Stimulated activated CD4-positive, alpha-beta T cell treated with anti-CD3 and anti-CD28 coated beads, TNF-alpha, amount 100 ng/mL, for 1 hour (primary cell): ENCODE measurements around the gene ABHD17B.

Experiments used
- DNase-seq, 3 donors: peaks; one replicate each; pipeline ENCODE4 v3.0.0-alpha.2; 2020; ENCODE audit warnings: low read depth in 3 of 3, low spot score in 1 of 3

Gene ABHD17B

GRCh38 chr9:71879644-71880174, 31.3 kb downstream of the ABHD17B start:
- no peak for DNase-seq

DNA sequence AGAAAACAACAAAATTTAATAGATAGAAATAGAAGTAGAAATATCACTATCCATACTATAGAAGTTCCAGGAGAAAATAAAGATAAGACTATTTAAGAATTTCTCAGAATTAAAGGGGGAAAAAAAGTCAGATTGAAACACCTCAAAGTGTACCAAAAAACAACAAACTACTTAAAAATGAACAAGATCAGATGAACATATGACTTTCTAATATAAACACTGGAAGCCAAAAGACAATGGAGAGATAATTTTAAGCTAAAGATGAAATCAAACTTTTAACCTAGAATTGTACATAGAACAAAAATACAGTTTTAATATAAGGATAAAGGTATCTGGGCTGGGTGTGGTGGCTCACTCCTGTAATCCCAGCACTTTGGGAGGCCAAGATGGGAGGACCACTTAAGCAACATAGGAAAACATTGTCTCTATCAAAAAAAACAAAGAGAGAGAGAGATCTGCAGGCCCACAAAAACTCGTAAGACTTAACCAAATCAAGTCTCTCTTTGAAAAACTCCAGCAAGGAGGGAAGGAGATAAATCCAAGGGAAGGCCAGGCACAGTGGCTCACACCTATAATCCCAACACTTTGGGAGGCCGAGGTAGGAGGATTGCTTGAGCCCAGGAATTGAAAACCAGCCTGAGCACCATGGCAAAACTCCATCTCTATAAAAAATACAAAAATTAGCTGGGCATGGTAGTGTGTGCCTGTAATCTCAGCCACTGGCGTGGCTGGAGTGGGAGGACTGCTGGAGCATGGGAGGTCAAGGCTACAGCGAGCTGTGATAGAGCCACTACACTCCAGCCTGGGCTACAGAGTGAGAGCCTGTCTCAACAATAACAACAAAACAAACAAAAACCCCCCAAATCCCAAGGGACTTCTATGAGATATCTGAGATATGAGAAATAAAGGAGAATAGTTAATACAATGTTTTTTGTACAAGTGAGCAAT, 32.4 kb downstream of the ABHD17B start:
- DNase-seq: no peak

- DNase-seq: no peak
These were observed 34.2 kb downstream of the ABHD17B start for GRCh38 chr9:71876829-71877228.

GRCh38 chr9:71876106-71876505, 34.9 kb downstream of the ABHD17B start:
- no peak for DNase-seq

- DNase-seq: no peak
These were observed 35.6 kb downstream of the ABHD17B start for GRCh38 chr9:71875345-71875744.

DNA sequence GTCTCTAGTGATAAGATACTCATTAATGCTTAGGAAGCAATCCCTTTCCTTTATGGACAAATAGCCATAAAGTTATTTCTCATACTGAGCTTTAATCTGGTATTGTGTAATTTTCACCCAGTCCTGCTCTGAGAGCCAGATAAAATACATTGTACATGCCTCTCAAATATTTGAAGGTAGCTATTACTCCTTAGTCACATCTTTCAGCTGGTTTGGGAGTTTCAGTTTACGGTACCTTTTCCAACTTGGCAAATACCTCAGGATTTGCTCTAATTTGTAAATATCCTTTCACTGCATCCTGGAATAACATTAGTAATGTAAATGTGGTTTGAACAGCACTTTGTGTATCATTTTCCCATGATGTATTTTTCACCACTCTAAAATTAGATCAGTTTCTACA, 47.4 kb downstream of the ABHD17B start:
- DNase-seq: no peak

DNA sequence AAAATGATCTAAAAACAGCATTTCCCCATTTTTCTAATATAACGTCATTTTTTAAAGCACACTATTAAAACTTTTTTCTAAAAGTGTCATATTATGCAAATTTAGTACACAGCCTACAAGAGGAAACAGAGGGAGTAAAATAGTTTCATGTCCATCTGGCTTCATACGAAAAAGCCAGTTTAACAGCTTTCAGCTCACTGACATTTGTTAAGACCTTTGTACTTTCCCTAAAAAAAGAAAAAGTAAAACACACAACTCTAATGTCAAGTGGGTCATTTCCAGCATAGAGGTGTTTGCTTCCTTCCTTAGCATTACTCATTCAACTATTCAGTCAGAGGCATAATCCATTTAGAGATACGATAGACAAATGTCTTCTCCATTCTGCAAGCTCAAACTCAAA, 49.4 kb downstream of the ABHD17B start:
- DNase-seq: no peak

GRCh38 chr9:71859939-71860338, 51.1 kb downstream of the ABHD17B start:
- DNase-seq: no peak

DNA sequence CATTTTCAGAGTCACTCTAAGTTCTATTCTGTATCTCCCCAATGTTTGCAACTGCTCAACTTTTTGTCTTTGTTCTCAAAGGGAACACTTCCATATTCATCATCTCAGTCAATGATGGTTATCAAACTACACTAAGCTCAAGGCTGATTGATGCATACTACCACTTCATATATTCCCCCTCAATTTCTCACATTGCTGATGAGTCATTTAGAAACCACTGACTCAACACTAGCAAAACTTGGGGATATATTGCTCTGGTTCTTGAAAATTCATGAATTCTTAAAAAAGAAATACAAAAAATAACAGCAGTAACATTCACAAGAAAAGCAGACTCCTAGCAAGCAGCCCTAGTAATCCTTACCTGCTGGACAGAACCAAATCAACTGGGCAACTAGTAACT, 52.2 kb downstream of the ABHD17B start:
- no peak for DNase-seq

- DNase-seq: no peak
These were observed 52.7 kb downstream of the ABHD17B start for GRCh38 chr9:71858102-71858798.

DNA sequence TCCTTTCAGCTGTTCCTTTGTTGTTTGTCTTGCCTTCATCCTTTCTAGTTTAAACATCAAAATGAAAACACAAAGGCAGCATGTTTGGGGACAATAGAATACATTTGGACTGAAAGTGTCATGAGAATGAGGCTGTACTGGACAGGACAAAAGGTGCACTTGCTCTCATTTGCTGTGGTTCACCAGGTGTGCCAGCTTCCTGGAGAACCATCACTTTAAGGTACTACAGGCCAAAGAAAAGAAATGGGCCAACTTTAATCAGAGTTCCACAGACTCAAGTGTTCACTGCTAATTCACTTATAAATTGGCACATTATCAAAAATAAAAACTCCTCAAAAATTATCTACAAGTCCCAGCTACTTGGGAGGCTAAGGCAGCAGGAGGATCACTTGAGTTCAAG, 53.8 kb downstream of the ABHD17B start:
- DNase-seq: no peak

- no peak for DNase-seq
These were observed 56.2 kb downstream of the ABHD17B start for GRCh38 chr9:71854811-71855210.

- no peak for DNase-seq
These were observed 57.9 kb downstream of the ABHD17B start for GRCh38 chr9:71853084-71853483.

DNA sequence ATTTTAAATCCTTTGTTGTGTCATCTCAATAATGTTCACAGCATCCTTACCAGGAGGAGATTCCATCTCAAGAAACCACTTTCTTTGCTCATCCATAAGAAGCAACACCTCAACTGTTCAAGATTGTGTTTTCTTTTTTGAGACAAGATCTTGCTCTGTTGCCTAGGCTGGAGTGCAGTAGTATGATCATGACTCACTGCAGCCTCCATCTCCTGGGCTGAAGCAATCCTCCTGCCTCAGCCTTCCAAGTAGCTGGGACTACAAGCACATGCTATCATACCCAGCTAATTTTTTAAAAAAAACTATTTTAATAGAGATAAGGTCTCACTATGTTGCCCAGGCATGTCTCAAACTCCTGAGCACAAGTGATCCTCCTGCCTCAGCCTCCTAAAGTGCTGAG, 60.0 kb downstream of the ABHD17B start:
- DNase-seq: no peak

- no peak for DNase-seq
These were observed 63.1 kb downstream of the ABHD17B start for GRCh38 chr9:71847892-71848291.

DNA sequence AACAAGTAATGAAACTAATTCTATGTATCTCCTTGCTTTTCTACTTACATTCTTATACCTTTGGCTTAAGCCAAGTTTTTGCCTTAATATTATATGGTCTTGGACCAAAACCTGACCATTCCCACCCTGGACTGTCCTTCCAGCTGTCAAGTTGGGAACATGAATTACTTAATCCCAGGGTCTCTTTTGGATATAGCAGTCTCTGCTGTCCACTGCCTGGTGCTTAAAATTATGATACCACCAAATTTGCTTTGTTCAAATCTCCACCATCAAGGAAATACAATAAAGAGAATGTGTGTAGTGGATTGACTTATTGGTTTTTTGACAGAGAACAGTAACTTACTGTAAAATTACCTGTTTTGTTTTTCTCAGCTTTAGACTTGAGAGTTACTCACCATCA, 66.2 kb downstream of the ABHD17B start:
- no peak for DNase-seq

DNA sequence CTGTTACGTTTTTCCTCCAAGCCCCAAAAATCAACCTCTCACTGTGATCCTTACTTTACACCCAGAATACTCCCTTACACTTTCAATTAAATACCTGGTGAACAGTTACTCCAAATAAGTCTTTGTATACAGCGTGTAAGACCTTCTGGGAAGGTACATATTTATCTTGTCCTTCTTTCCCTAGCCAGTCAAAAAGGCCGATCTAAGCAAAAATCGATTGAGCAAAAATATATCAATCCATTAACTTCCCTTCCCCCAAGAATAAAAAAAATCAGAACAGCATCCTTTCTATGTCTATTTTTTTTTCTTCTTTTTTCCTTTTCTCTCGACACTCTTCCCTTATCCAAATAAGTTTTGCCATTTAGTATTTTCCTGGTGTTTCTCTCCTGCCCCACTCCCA, 71.3 kb downstream of the ABHD17B start:
- no peak for DNase-seq

GRCh38 chr9:71835596-71835995, 75.4 kb downstream of the ABHD17B start:
- DNase-seq: no peak

DNA sequence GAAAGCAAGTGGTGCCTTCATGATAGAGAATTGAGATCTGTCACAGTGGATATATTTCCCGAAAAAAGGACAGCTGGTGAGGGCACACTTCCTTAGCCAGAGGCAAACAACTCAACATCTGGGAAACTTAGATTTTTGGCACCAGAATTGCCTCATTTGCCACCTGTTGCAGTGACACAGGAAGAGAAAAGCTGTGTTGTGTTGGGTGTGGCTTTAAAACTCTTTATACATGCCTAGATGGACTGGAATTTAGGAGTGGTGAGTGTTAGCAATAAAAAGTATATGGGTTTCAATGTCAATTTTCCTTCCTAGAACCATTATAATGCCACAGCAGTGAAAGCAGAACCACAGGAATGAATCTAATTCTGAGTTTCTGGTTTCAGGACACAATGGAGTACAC, 80.1 kb downstream of the ABHD17B start:
- no peak for DNase-seq

GRCh38 chr9:71830153-71830552, 80.8 kb downstream of the ABHD17B start:
- no peak for DNase-seq

- DNase-seq: no peak
These were observed 84.7 kb downstream of the ABHD17B start for GRCh38 chr9:71826279-71826678.

- no peak for DNase-seq
These were observed 86.7 kb downstream of the ABHD17B start for GRCh38 chr9:71824257-71824656.
